PFSK-1 (cell line): Measurements from ENCODE around the gene KCMF1.

ENCODE experiments used
- FOXP2 ChIP-seq: optimal IDR thresholded peaks from 2 replicates; pipeline ENCODE3; 2011; ENCODE audit warnings: borderline replicate concordance, control low read depth, inconsistent platforms; ENCODE audit not compliant: insufficient read depth; ENCODE audit errors: extremely low read length, extremely low read depth
- POLR2AphosphoS5 ChIP-seq: IDR thresholded peaks from 2 replicates; pipeline ENCODE4 v1.6.1; 2012; ENCODE audit warnings: low read depth, mild to moderate bottlenecking, control low read depth, low read length, moderate library complexity
- REST ChIP-seq, 2 experiments: IDR thresholded peaks; 2 replicates each; pipeline versions ENCODE4 v1.6.1 to v1.8.0; 2011 to 2012; ENCODE audit warnings: low read depth in 2 of 2, low read length in 2 of 2, control low read depth in 1 of 2, inconsistent platforms in 1 of 2, mild to moderate bottlenecking in 1 of 2, moderate library complexity in 1 of 2; ENCODE audit not compliant: insufficient read depth in 1 of 2
- SIN3A ChIP-seq: IDR thresholded peaks from 2 replicates; pipeline ENCODE4 v1.6.1; 2012; ENCODE audit warnings: mild to moderate bottlenecking, low read length, moderate library complexity, borderline replicate concordance; ENCODE audit not compliant: insufficient read depth
- TAF1 ChIP-seq: IDR thresholded peaks from 2 replicates; pipeline ENCODE4 v1.6.1; 2012; ENCODE audit warnings: low read length, control low read depth, borderline replicate concordance; ENCODE audit not compliant: insufficient read depth

The KCMF1 gene

DNA sequence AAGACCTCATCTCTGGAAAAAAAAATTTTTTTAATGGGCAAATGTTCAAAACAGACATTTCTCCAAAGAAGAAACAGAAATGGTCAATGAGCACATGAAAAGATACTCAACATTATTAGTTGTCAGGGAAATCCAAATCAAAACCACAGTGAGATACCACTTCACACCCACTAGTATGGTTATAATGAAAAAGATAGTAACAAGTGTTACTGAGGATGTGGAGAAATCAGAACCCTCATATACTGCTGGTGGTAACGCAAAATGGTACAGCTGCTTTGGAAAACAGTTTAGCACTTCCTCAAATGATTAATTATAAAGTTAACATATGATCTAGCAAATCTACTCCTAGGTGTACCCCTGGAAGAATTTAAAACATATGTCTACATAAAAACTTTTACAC is 133.3 kb downstream of the KCMF1 start:
- TF ChIP-seq FOXP2 (no peak), REST (IDR thresholded peaks at IDR 0.05; ENCODE audit: insufficient read depth in 1 of 2, low read depth in 2 of 2, low read length in 2 of 2) (no peak), SIN3A (no peak), TAF1 (no peak), POLR2AphosphoS5 (no peak)

DNA sequence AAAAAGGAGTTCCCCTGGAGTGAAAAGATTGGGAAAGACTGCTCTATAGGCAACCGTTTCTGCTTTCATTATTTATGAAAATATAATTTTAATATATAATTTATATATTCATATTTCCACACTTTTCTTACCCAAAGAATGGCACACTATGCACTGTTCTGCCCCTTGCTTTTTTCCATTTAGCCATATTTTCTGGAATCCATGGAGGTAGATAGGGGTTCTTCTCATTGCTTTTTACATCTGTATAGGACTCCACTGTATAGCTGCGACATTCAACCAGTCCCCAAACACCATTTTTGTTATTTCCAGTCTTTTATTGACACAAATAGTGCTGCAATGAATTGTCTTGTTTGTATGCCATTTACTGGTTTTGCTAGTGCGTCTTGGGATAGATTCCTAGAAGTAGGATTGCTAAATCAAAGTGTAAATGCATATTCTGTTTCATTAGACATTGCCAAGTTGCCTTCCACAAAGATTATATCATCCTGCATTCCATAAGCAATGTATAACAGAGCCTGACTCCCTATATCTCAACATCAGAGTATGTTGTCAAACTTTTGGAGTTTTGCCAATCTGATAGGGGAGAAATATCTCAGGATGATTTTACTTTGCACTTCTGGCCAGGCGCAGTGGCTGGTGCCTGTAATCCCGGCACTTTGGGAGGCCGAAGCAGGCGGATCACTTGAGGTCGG is 135.7 kb downstream of the KCMF1 start:
- TF ChIP-seq FOXP2: no peak
- TF ChIP-seq SIN3A: no peak
- TF ChIP-seq TAF1: no peak
- TF ChIP-seq REST (IDR thresholded peaks at IDR 0.05; ENCODE audit: insufficient read depth in 1 of 2, low read depth in 2 of 2, low read length in 2 of 2): no peak
- no peak for TF ChIP-seq POLR2AphosphoS5
